ENCODE measurements around the gene HTT-AS.

- TF ChIP-seq CTCF (CRISPR knock-in tag; IDR thresholded peaks at IDR 0.05) (no peak), YEATS4 (CRISPR knock-in tag; IDR thresholded peaks at IDR 0.05; ENCODE audit: borderline replicate concordance) (no peak), ZNF224 (CRISPR knock-in tag; IDR thresholded peaks at IDR 0.05) (no peak), DMAP1 (CRISPR knock-in tag; IDR thresholded peaks at IDR 0.05) (no peak), ZMYM4 (CRISPR knock-in tag; IDR thresholded peaks at IDR 0.05) (no peak), ZKSCAN1 (IDR thresholded peaks at IDR 0.05; ENCODE audit: low read length) (no peak), SP4 (CRISPR knock-in tag; IDR thresholded peaks at IDR 0.05) (no peak), FIP1L1 (IDR thresholded peaks at IDR 0.05; ENCODE audit: borderline replicate concordance, insufficient read depth, low read depth, low read length) (no peak)
Measured at GRCh38 chr4:3025881-3026280, 48.5 kb downstream of the HTT-AS start.
